T-helper 1 cell treated with Interleukin-12 subunit alpha and Interleukin-12 subunit beta and Interleukin-4 antibody, amounts not matched to agents 30 ng/mL and 1 ng/mL, for 36 hours (primary cell): ENCODE results near the gene TMUB2. TPM values are rescaled to one million over a fixed set of nuclear protein-coding genes. Genes with fewer than 3 reads are reported as not detected.

ENCODE experiments used
- total RNA-seq: library from RNA; stranded (reverse); gene quantifications from 2 replicates; pipeline ENCODE4 v1.2.3, GENCODE V29; 2022

TMUB2 gene
- total RNA-seq, 1 donor from 2014 or later, result 33.2 TPM

Other genes starting within 250 kb of the TMUB2 start
- not detected in 2 replicates for gene PPY, start 244.5 kb upstream of the TMUB2 start, total RNA-seq
- gene PYY, start 233.0 kb upstream of the TMUB2 start, total RNA-seq, result not detected in 2 replicates
- gene NAGS, start 182.3 kb upstream of the TMUB2 start, total RNA-seq, result 0.51 and 0.68 TPM in 2 replicates
- 31.8 and 33.6 TPM in 2 replicates for gene TMEM101, start 172.0 kb upstream of the TMUB2 start, total RNA-seq
- gene LSM12, start 120.3 kb upstream of the TMUB2 start, total RNA-seq, result 65.9 and 66.4 TPM in 2 replicates
- 20.2 and 23.4 TPM in 2 replicates for gene G6PC3, start 116.2 kb upstream of the TMUB2 start, total RNA-seq
- 13.5 and 15.0 TPM in 2 replicates for gene HDAC5, start 63.3 kb upstream of the TMUB2 start, total RNA-seq
- gene HROB, start 45.0 kb upstream of the TMUB2 start, total RNA-seq, result 11.1 and 12.4 TPM in 2 replicates
- gene ASB16, start 16.3 kb upstream of the TMUB2 start, total RNA-seq, result 0.56 TPM in 1 of 2 replicates, not detected in the other
- gene ATXN7L3, start 12.9 kb downstream of the TMUB2 start, total RNA-seq, result 122 and 128 TPM in 2 replicates
- 169 and 175 TPM in 2 replicates for gene UBTF, start 32.7 kb downstream of the TMUB2 start, total RNA-seq
- gene SLC4A1, start 81.2 kb downstream of the TMUB2 start, total RNA-seq, result not detected in 2 replicates
- gene RUNDC3A, start 121.6 kb downstream of the TMUB2 start, total RNA-seq, result 0.56 and 0.64 TPM in 2 replicates
- 116 and 123 TPM in 2 replicates for gene SLC25A39, start 137.9 kb downstream of the TMUB2 start, total RNA-seq
- 58.0 and 65.5 TPM in 2 replicates for gene GRN, start 158.3 kb downstream of the TMUB2 start, total RNA-seq
- 0.15 TPM in 1 of 2 replicates, not detected in the other for gene FAM171A2, start 176.9 kb downstream of the TMUB2 start, total RNA-seq
- gene ITGA2B, start 202.7 kb downstream of the TMUB2 start, total RNA-seq, result 0.39 and 0.95 TPM in 2 replicates